Islet of Langerhans (tissue), 1 donor: ENCODE results near the gene MICAL2.

Source experiments
- FAIRE-seq: peaks from one replicate; lab custom pipeline; 2011; peaks lifted over from hg19 to GRCh38; lab: Jason Lieb, UNC

MICAL2 gene

DNA sequence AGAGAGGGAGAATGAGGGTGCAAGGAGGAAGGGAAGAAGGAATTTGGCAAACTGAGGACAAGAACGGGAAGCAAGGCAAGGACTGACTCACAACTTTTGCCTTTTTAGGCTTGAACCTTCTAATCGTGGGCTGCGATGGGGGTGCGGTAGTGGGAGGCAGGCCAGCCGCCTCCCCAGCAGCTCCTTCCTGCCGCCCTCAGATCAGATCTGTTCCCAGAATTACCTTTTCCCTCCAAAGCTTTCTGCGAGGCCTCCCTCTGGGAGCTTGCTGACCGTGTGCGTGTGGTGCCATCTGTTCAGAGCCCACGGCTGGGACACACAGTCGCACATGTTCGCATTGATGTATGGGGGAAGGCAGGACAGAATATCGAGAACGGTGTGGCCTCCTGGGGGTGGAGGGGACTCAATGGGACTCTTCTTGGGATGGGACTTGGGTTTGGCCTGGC is 180.1 kb downstream of the MICAL2 start:
- FAIRE-seq = no peak

GRCh38 chr11:12291313-12291712 is 180.9 kb downstream of the MICAL2 start:
- no peak for FAIRE-seq

- no peak for FAIRE-seq
These were observed 181.4 kb downstream of the MICAL2 start for GRCh38 chr11:12291766-12292165.

- no peak for FAIRE-seq
These were observed 182.4 kb downstream of the MICAL2 start for GRCh38 chr11:12292766-12293165.

DNA sequence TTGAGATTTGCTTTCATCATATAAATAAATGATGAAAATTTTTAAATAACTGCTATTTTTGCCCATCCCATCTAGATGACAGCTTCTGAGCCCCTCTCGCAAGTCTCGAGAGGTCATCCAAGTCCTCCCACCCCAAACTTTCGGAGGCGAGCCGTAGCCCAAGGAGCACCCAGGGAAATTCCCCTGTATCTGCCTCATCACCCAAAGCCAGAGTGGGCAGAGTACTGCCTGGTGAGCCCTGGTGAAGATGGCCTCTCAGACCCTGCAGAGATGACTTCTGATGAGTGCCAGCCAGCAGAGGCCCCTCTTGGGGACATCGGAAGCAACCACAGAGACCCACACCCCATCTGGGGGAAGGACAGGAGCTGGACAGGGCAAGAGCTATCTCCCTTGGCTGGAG is 183.1 kb downstream of the MICAL2 start:
- FAIRE-seq = no peak

- no peak for FAIRE-seq
These were observed 184.2 kb downstream of the MICAL2 start for GRCh38 chr11:12294613-12295012.

- FAIRE-seq = no peak
These were observed 185.6 kb downstream of the MICAL2 start for GRCh38 chr11:12295943-12296342.

- FAIRE-seq = no peak
These were observed 188.2 kb downstream of the MICAL2 start for GRCh38 chr11:12298610-12299009.

DNA sequence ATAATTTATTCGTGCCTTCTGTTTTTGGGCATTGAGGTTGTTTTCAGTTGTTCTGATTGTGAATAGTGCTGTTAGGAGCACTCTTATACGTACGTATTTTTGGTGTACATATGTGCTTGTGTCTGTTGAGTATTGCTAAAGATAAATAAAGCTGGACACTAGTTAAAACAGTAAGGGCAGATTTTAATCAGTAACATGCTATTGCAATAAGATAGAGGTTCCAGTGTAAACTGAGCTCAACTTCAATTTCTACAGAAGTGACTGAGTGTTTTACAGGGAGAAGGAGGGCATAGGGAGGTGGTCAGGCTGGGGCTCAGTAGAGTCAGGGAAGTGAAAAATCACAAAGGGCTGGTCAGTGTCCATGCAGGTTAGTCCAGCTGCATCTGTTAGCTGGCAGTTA is 191.0 kb downstream of the MICAL2 start:
- no peak for FAIRE-seq

DNA sequence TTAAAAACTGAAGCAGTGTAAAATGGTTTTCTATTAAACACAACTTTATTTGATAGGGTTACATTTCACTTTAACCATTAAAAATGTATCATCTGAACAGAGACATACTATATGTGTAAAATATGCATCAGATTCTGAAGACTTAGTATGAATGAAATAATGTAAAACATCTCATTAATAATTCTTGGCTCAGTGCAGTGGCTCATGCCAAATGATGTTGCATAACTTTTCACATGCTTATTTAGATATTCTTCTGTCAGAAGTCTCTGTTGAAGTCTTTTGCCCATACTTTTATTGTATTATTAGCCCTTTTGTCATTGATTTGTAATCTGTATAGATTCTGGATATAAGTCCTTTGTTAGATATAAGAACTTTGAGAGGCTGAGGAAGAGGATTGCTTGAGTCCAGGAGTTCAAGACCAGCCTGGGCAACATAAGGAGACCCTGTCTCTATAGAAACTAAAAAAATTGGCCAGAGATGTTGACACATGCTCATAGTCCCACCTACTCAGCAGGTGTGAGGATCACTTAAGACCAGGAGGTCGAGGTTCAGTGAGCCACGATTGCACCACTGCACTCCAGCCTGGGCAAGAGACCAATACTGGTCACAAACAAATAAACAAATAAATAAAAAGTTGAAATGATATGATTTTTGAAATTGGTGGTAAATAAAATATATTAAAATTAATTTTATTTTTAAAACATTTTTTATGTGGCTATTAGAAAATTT is 193.2 kb downstream of the MICAL2 start:
- FAIRE-seq = no peak

- FAIRE-seq = no peak
These were observed 196.4 kb downstream of the MICAL2 start for GRCh38 chr11:12306830-12307229.

GRCh38 chr11:12312132-12312531 is 201.7 kb downstream of the MICAL2 start:
- no peak for FAIRE-seq
